ENCODE data around the gene SREK1.
"Not testable (repeated sequence)": the region's sequence is repeated elsewhere in the genome, so short reads cannot be mapped to it uniquely, and the experiment has no call there.

SREK1 gene

DNA sequence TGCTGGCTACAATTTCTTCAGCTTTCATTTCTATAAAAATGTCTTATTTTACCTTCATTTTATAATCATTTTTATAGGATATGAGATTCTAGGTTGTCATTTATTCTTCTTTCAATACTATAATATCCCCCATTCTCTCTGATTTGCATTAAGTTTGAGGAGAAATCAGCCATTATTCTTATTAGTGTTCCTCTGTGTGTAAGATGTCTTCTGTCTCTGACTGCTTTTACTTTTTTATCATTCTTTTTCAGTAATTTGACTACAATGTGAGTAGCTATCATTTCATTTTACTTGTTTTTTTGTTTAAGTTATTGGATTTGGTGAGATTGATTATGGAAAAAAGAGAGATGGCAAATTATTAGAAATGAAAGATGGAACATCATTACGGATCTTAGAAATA is 13.6 kb upstream of the SREK1 start:
- Histone ChIP-seq H3K79me2 (ENCODE audit: insufficient read depth, low read length) (no peaks in the 10 kb centered on the region), H3K4me2 (ENCODE audit: low read depth, low read length, poor library complexity, severe bottlenecking) (no peak overlapping the region)
- TF ChIP-seq EZH2phosphoT487 (conservative IDR thresholded peaks at IDR 0.05; ENCODE audit: low read length), result no peak
- TF ChIP-seq, protein P1, sequence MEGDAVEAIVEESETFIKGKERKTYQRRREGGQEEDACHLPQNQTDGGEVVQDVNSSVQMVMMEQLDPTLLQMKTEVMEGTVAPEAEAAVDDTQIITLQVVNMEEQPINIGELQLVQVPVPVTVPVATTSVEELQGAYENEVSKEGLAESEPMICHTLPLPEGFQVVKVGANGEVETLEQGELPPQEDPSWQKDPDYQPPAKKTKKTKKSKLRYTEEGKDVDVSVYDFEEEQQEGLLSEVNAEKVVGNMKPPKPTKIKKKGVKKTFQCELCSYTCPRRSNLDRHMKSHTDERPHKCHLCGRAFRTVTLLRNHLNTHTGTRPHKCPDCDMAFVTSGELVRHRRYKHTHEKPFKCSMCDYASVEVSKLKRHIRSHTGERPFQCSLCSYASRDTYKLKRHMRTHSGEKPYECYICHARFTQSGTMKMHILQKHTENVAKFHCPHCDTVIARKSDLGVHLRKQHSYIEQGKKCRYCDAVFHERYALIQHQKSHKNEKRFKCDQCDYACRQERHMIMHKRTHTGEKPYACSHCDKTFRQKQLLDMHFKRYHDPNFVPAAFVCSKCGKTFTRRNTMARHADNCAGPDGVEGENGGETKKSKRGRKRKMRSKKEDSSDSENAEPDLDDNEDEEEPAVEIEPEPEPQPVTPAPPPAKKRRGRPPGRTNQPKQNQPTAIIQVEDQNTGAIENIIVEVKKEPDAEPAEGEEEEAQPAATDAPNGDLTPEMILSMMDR (IDR thresholded peaks at IDR 0.05; ENCODE audit: insufficient read depth, low read length, poor library complexity, severe bottlenecking), result no peak

GRCh38 chr5:66134407-66134861 is 9.7 kb upstream of the SREK1 start:
- Histone ChIP-seq H3K4me2 (ENCODE audit: low read depth, low read length, poor library complexity, severe bottlenecking) (no peak overlapping the region), H3F3A (ENCODE audit: insufficient read depth) (no peaks in the 10 kb centered on the region), H3K27me3 (ENCODE audit: low read length) (no peaks in the 10 kb centered on the region), H3K4me3 (ENCODE audit: insufficient read depth, low read length, poor library complexity, severe bottlenecking) (no peak overlapping the region), H4K20me1 (ENCODE audit: low read depth, low read length) (no peaks in the 10 kb centered on the region), H3K9me2 (replicated peaks; ENCODE audit: insufficient read depth, low read length) (no peaks in the 10 kb centered on the region), H3K27ac (ENCODE audit: low read depth, low read length) (no peak overlapping the region), H2AFZ (ENCODE audit: low read depth, low read length, severe bottlenecking) (no peak overlapping the region), H3K36me3 (ENCODE audit: low read length) (no peaks in the 10 kb centered on the region), H3K79me2 (ENCODE audit: insufficient read depth, low read length) (no peaks in the 10 kb centered on the region), H3K9ac (ENCODE audit: low read length) (no peak overlapping the region), H3K9me3 (ENCODE audit: insufficient read depth, low read length) (no peaks in the 10 kb centered on the region)
- TF ChIP-seq EZH2phosphoT487 (conservative IDR thresholded peaks at IDR 0.05; ENCODE audit: low read length), result no peak
- TF ChIP-seq, protein P1 (IDR thresholded peaks at IDR 0.05; ENCODE audit: insufficient read depth, low read length, poor library complexity, severe bottlenecking), result no peak

More for the DNA sequence above, 13.6 kb upstream of the SREK1 start:
- Histone ChIP-seq H2AFZ (ENCODE audit: low read depth, low read length, severe bottlenecking) (no peak overlapping the region), H3K27ac (ENCODE audit: low read depth, low read length) (no peak overlapping the region), H3K9me3 (ENCODE audit: insufficient read depth, low read length) (no peaks in the 10 kb centered on the region), H3K27me3 (ENCODE audit: low read length) (no peaks in the 10 kb centered on the region), H4K20me1 (ENCODE audit: low read depth, low read length) (no peaks in the 10 kb centered on the region), H3K9me2 (replicated peaks; ENCODE audit: insufficient read depth, low read length) (no peaks in the 10 kb centered on the region), H3K36me3 (ENCODE audit: low read length) (no peaks in the 10 kb centered on the region), H3F3A (ENCODE audit: insufficient read depth) (no peaks in the 10 kb centered on the region), H3K4me3 (ENCODE audit: insufficient read depth, low read length, poor library complexity, severe bottlenecking) (no peak overlapping the region), H3K9ac (ENCODE audit: low read length) (no peak overlapping the region)

DNA sequence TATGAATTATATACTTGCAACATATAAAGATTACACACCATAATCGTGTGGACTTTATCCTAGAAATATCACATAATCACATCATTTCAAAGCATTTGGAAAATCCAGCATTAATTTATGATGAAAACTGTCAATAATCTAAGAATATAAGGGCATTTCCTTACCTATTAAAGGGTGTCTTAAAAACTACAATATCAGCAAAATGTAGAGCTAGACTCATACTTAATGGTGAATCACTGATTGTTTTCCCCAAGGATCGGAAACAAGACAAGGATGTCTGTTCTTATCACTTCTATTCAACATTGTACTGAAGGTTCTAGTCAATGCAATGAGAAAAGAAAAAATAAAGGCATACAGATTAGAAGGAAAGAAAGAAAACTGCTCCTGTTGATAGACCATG is 8.0 kb upstream of the SREK1 start:
- Histone ChIP-seq H2AFZ (ENCODE audit: low read depth, low read length, severe bottlenecking) (no peak overlapping the region), H3K9ac (ENCODE audit: low read length) (no peak overlapping the region), H3K27me3 (ENCODE audit: low read length) (no peaks in the 10 kb centered on the region), H3K79me2 (ENCODE audit: insufficient read depth, low read length) (no peaks in the 10 kb centered on the region), H3K27ac (ENCODE audit: low read depth, low read length) (no peak overlapping the region), H4K20me1 (ENCODE audit: low read depth, low read length) (no peaks in the 10 kb centered on the region), H3K4me2 (ENCODE audit: low read depth, low read length, poor library complexity, severe bottlenecking) (no peak overlapping the region), H3K36me3 (ENCODE audit: low read length) (no peaks in the 10 kb centered on the region), H3K4me3 (ENCODE audit: insufficient read depth, low read length, poor library complexity, severe bottlenecking) (no peak overlapping the region), H3K9me3 (ENCODE audit: insufficient read depth, low read length) (no peaks in the 10 kb centered on the region), H3K9me2 (replicated peaks; ENCODE audit: insufficient read depth, low read length) (no peaks in the 10 kb centered on the region), H3F3A (ENCODE audit: insufficient read depth) (no peaks in the 10 kb centered on the region)
- TF ChIP-seq EZH2phosphoT487 (conservative IDR thresholded peaks at IDR 0.05; ENCODE audit: low read length), result no peak
- TF ChIP-seq, protein P1 (IDR thresholded peaks at IDR 0.05; ENCODE audit: insufficient read depth, low read length, poor library complexity, severe bottlenecking), result no peak

GRCh38 chr5:66136944-66137343 is 7.2 kb upstream of the SREK1 start:
- not testable (repeated sequence) for H3K36me3 ChIP-seq (ENCODE audit: low read length); H2AFZ ChIP-seq (ENCODE audit: low read depth, low read length, severe bottlenecking); H3K9me3 ChIP-seq (ENCODE audit: insufficient read depth, low read length); H3K4me3 ChIP-seq (ENCODE audit: insufficient read depth, low read length, poor library complexity, severe bottlenecking); H3K27me3 ChIP-seq (ENCODE audit: low read length); H3K79me2 ChIP-seq (ENCODE audit: insufficient read depth, low read length); H3K4me2 ChIP-seq (ENCODE audit: low read depth, low read length, poor library complexity, severe bottlenecking); H4K20me1 ChIP-seq (ENCODE audit: low read depth, low read length); H3K9me2 ChIP-seq (replicated peaks; ENCODE audit: insufficient read depth, low read length); H3F3A ChIP-seq (ENCODE audit: insufficient read depth); H3K9ac ChIP-seq (ENCODE audit: low read length); H3K27ac ChIP-seq (ENCODE audit: low read depth, low read length)
